Uterus (tissue), 2 donors: Measurements from ENCODE around the gene PACSIN2.

Source experiments
- POLR2A ChIP-seq, 2 donors: fragments of 450-650 bp; IDR thresholded peaks; one replicate each; pipeline ENCODE4 v1.6.1; 2016; ENCODE audit warnings: antibody characterized with exemption in 2 of 2, mild to moderate bottlenecking in 1 of 2, moderate library complexity in 1 of 2
- TF ChIP-seq, protein P1 (sequence below), 4 experiments: fragments of 200-600 bp in 2 of 4; fragments of 450-650 bp in 2 of 4; sonication (generic) in 2 of 4; IDR thresholded peaks; one replicate each; pipeline ENCODE4 v1.5.1; 2016 to 2019; ENCODE audit warnings: antibody characterized with exemption in 4 of 4, mild to moderate bottlenecking in 2 of 4, moderate library complexity in 1 of 4

DNA sequence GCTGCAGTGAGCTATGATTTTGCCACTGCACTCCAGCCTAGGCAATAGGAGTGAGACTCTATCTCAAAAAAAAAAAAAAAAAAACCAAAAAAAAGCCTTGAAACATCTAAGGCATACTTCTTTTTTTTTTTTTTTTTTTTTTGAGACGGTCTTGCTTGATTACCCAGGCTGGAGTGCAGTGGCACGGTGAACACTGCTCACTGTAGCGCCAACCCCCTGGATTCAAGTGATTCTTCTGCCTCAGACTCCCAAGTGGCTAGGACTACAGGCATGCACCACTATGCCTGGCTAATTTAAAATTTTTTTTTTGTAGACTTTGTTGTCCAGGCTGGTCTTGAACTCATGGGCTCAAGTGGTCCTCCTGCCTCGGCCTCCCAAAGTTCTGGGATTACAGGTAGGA, 177.4 kb downstream of the PACSIN2 start:
- TF ChIP-seq POLR2A (IDR thresholded peaks at IDR 0.05) = no peak
- TF ChIP-seq, protein P1, sequence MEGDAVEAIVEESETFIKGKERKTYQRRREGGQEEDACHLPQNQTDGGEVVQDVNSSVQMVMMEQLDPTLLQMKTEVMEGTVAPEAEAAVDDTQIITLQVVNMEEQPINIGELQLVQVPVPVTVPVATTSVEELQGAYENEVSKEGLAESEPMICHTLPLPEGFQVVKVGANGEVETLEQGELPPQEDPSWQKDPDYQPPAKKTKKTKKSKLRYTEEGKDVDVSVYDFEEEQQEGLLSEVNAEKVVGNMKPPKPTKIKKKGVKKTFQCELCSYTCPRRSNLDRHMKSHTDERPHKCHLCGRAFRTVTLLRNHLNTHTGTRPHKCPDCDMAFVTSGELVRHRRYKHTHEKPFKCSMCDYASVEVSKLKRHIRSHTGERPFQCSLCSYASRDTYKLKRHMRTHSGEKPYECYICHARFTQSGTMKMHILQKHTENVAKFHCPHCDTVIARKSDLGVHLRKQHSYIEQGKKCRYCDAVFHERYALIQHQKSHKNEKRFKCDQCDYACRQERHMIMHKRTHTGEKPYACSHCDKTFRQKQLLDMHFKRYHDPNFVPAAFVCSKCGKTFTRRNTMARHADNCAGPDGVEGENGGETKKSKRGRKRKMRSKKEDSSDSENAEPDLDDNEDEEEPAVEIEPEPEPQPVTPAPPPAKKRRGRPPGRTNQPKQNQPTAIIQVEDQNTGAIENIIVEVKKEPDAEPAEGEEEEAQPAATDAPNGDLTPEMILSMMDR (IDR thresholded peaks at IDR 0.05) = no peak
